ENCODE results near the gene CCDC9B. TPM values are rescaled to one million over a fixed set of nuclear protein-coding genes. Genes with fewer than 3 reads are reported as not detected.

CCDC9B gene
- polyA plus RNA-seq, 4 donors: 3.9 to 10.8 (median 7.6) TPM

GRCh38 chr15:40366457-40367370, 26.0 kb upstream of the CCDC9B start:
- no peak for DNase-seq (ENCODE audit: low read depth in 4 of 4, low spot score in 3 of 4)

DNA sequence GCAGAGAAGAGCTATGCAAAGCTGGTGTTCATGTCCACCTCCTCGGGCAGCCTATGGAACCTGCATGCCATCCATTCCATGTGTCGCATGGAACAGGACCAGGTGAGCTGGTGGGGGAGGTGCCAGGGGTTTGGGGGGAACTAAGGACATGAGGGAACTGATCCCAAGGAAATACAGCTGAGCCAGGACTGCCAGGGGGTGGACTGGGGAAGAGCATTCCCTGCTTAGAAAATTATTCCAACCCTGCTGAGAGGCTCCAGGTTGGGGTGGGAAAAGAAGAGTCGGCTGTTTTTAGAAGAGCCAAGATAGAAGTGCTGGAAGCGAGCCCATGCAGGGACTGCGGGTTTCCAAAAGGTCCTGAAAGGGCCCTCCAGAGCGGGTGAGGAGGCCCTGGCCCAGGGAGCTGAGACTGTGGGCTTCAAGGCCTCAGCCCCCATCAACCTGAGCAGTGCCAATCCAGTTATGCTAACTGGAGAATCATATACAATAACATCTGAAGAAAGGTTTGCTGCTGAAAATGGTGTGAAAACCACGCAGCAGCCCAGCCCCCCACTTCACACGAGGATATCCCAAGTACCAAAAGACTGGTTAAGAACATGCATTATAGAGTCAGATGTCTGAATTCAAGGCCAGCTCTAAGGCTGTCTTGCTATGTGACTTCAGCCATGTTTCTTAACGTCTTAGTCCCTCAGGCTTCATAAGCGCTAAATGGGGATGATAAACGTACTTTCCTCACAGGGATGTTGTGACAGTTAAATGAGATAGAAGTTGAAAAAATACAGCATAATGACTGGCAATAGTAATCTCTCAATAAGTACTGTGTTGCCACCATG, 25.1 kb upstream of the CCDC9B start:
- no peak for DNase-seq (ENCODE audit: low read depth in 4 of 4, low spot score in 3 of 4)

- no peak for DNase-seq (ENCODE audit: low read depth in 4 of 4, low spot score in 3 of 4)
Observed at GRCh38 chr15:40365016-40365415, 24.3 kb upstream of the CCDC9B start.

DNA sequence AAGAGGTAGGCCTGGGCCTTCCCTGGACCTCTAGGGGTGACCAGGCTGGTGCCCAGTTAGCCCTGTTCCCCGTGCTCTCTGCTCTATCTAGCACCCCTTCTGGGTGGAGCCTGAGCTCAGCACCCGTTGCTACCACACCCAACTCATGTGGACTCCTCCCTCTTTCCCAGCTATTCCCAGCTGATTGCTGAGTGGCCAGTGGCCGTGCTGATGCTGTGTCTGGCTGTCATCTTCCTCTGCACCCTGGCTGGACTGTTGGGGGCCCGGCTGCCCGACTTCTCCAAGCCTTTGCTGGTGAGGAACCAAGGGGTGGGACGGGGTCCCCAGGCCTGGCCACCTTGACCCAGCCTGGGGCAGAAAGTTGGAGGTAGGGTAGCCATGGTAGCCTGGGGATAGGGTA, 23.5 kb upstream of the CCDC9B start:
- DNase-seq (ENCODE audit: low read depth in 4 of 4, low spot score in 3 of 4): no peak

- DNase-seq (ENCODE audit: low read depth in 4 of 4, low spot score in 3 of 4): no peak
Observed at GRCh38 chr15:40363611-40364010, 22.9 kb upstream of the CCDC9B start.

- no peak for DNase-seq (ENCODE audit: low read depth in 4 of 4, low spot score in 3 of 4)
Observed at GRCh38 chr15:40361640-40362039, 20.9 kb upstream of the CCDC9B start.

DNA sequence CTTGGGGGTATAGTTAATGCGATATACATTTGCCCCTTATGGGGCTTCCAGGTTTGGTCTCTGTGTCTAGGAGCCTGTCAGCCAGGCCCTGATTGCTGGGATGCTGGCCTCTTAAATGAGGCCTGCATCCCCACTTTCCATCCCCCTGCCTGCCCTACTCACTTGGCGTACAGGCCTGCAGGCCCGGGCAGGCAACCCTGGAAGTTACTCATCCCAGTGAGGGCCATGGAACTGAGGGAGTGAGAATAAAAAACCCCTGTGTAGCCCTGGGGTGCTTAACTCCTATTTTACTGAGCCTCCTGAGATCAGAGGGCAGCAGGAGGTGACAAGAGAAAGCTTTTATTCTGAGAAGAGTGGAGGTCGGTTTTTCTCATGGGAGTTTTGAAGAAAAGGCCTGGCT, 19.3 kb upstream of the CCDC9B start:
- DNase-seq (ENCODE audit: low read depth in 4 of 4, low spot score in 3 of 4): no peak

GRCh38 chr15:40358471-40359353, 18.0 kb upstream of the CCDC9B start:
- DNase-seq (ENCODE audit: low read depth in 4 of 4, low spot score in 3 of 4): no peak

DNA sequence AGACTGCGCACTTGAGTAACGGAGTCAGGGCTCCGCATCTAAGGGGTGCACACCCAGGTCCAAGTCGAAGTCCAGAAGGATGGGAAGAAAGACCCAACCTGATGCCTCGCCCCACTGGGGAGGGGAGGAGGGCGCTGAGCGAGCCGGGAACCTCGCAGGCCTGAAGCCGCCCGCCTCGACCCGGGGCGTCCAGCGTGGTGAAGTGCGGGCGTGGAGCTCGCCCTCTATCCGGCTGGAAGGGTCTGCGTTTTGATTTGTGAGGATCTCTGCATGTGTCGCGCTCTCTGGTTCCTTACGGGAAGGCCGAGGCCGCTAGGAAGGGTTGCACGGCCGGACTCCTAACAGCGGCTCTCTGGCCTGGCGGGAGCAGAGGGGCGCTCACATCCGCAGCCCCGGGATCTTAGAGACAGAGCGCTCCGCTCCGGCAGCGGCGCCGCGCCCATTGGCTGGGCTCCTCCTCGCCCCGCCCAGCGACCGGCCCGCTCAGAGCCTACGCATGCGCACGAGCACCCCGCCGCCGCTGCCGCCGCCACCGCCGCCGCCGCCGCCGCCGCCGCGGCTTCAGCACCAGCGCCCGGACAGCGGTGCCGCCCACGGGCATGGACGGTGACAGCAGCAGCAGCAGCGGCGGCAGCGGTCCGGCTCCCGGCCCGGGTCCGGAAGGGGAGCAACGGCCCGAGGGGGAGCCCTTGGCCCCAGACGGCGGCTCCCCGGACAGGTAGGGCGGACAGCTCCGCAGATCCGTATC, 17.2 kb upstream of the CCDC9B start, which contains the start of gene DISP2:
TSS of gene DISP2 (plus strand) at position 497 of the 748 bp plus-strand sequence. CDS start at position 600, 103 bp downstream.
- peak in 2 of 4 donors; percentile 60 for DNase-seq (ENCODE audit: low read depth in 4 of 4, low spot score in 3 of 4)

GRCh38 chr15:40357246-40357645, 16.5 kb upstream of the CCDC9B start:
- no peak for DNase-seq (ENCODE audit: low read depth in 4 of 4, low spot score in 3 of 4)

- DNase-seq (ENCODE audit: low read depth in 4 of 4, low spot score in 3 of 4): no peak
Observed at GRCh38 chr15:40355976-40356585, 15.3 kb upstream of the CCDC9B start.

GRCh38 chr15:40354408-40355171, 13.9 kb upstream of the CCDC9B start:
- DNase-seq (ENCODE audit: low read depth in 4 of 4, low spot score in 3 of 4): no peak

DNA sequence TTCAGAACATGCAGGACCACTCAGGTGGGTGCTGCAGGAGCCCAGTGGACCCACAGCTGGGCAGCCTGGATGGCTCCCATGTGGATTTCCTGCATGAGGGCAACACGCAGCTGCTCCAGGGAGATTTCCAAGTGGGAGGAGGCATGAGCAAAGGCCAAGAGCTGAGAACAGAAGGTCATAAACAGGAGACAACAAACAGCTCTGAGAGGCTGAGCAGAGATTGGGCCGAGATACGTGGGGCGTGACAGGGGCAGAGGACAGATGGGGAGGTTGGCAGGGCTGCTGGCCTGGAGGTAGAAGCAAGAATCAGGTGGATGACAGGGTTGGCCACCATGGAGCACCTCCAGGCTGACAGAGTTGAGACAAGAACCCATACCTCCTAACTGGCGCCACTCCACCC, 13.0 kb upstream of the CCDC9B start:
- no peak for DNase-seq (ENCODE audit: low read depth in 4 of 4, low spot score in 3 of 4)

DNA sequence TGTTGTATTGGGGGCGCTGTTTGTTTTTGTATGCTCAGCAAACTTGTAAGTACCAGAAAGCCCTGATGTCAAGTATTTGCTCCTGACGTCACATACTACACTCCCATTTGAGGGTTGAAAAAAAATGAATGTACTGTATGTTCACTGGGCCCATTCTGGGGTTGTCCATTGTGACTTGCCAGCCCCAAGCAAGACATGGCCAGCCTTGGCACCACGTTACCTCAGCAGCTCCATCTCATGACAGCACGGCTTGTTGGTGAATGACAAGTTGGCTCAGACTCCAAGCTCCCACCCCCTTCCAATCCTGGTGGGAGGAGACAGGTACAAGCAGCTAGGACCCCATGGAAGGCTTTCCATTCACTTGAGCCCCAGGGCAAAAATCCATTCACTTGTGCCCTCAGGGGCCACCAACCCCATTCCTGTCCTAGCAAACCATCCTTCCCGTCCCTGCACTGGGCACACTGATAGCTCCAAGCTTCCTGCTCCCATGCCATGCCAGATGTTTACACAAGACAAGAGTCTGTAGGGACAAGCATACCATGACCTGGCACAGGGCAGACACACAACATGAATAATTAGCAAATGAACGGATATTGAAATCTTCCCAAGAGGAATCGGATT, 11.7 kb upstream of the CCDC9B start:
- no peak for DNase-seq (ENCODE audit: low read depth in 4 of 4, low spot score in 3 of 4)

GRCh38 chr15:40349163-40349562, 8.4 kb upstream of the CCDC9B start:
- DNase-seq (ENCODE audit: low read depth in 4 of 4, low spot score in 3 of 4): no peak

GRCh38 chr15:40348474-40348870, 7.7 kb upstream of the CCDC9B start:
- no peak for DNase-seq (ENCODE audit: low read depth in 4 of 4, low spot score in 3 of 4)

- no peak for DNase-seq (ENCODE audit: low read depth in 4 of 4, low spot score in 3 of 4)
Observed at GRCh38 chr15:40347559-40348473, 7.1 kb upstream of the CCDC9B start.

Data from right renal pelvis (tissue), 4 donors.